Measurements from ENCODE around the gene WRNIP1.

- TF ChIP-seq BRD9 (IDR thresholded peaks at IDR 0.05; ENCODE audit: low read depth, partially characterized antibody) (no peak), POLR2A (conservative IDR thresholded peaks at IDR 0.05) (no peak), BRCA1 (IDR thresholded peaks at IDR 0.05) (no peak), BRCA1 (CRISPR knock-in tag; IDR thresholded peaks at IDR 0.05) (no peak), ATF1 (CRISPR knock-in tag; IDR thresholded peaks at IDR 0.05) (no peak), ATF1 (tag; IDR thresholded peaks at IDR 0.05) (peak; percentile 94), ARID2 (IDR thresholded peaks at IDR 0.05) (no peak), CTCF (IDR thresholded peaks at IDR 0.05 in 2 of 3, conservative IDR thresholded peaks at IDR 0.05 in 1 of 3; ENCODE audit: insufficient read depth in 2 of 3, low read depth in 1 of 3, low read length in 3 of 3) (no peak)
These were observed 31.9 kb upstream of the WRNIP1 start for GRCh38 chr6:2733324-2733723.
